Measurements from ENCODE around the gene ATM.
"Not testable (repeated sequence)": the region's sequence is repeated elsewhere in the genome, so short reads cannot be mapped to it uniquely, and the experiment has no call there.

Gene ATM

DNA sequence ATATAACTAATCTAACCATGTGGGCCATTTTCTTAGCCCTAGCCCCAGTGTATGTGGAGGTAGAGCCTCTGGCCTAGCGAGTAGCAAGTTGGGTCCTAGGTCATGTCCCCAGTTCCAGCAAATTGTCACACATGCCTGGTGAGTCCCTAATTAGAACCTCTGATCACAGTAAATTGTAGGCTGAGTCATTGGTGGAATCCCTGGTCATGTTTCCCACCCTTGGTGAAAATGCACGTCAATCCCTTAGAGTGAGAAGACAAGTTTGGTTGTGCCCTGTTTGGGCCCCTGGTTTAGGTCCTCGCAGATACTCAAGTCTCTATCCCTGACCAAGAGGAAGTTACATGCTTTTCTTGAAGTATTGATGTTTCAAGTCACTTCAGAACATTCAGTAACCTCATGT lies 46.7 kb downstream of the ATM start:
- DNase-seq (ENCODE audit: low read depth), result no peak
- no peak overlapping the region for H3K4me3 ChIP-seq (ENCODE audit: low read depth, low read length)
- TF ChIP-seq, protein P1, sequence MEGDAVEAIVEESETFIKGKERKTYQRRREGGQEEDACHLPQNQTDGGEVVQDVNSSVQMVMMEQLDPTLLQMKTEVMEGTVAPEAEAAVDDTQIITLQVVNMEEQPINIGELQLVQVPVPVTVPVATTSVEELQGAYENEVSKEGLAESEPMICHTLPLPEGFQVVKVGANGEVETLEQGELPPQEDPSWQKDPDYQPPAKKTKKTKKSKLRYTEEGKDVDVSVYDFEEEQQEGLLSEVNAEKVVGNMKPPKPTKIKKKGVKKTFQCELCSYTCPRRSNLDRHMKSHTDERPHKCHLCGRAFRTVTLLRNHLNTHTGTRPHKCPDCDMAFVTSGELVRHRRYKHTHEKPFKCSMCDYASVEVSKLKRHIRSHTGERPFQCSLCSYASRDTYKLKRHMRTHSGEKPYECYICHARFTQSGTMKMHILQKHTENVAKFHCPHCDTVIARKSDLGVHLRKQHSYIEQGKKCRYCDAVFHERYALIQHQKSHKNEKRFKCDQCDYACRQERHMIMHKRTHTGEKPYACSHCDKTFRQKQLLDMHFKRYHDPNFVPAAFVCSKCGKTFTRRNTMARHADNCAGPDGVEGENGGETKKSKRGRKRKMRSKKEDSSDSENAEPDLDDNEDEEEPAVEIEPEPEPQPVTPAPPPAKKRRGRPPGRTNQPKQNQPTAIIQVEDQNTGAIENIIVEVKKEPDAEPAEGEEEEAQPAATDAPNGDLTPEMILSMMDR (IDR thresholded peaks at IDR 0.05; ENCODE audit: control insufficient read depth, extremely low read depth, insufficient read depth), result no peak

DNA sequence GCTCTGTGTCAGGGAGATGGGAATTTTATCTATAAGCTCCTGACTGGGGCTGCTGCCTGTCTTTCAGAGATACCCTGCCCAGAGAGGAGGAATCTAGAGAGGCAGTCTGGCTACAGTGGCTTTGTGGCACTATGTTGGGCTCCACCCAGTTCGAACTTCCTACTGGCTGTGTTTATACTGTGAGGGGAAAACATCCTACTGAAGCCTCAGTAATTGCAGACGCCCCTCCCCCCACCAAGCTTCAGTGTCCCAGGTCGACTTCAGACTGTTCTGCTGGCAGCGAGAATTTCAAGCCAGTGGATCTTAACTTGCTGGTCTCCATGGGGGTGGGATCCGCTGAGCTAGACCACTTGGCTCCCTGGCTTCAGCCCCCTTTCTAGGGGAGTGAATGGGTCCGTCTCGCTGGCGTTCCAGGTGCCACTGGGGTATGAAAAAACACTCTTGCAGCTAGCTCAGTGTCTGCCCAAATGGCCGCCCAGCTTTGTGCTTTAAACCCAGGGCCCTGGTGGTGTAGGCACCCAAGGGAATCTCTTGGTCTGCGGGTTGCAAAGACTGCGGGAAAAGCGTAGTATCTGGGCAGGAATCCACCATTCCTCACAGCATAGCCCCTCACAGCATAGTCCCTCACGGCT lies 54.2 kb downstream of the ATM start:
- H3K4me3 ChIP-seq (ENCODE audit: low read depth, low read length); DNase-seq (ENCODE audit: low read depth): not testable (repeated sequence)

DNA sequence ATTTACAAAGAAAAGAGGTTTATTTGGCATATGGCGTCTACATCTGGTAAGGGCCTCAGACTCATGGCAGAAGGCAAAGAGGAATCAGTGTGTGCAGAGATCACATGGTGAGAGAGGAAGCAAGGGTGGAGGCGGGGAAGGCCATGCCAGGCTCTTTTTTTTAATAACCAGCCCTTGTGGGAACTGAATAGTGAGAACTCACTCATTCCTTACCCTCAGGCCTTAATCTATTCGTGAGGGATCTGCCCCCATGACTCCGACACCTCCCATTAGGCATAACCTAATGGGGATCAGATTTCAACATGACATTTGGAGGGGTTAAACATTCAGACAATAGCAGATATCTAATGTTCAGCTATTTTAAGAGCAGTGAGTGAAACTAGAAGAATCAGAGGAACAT lies 55.7 kb downstream of the ATM start:
- H3K4me3 ChIP-seq (ENCODE audit: low read depth, low read length), result no peak overlapping the region
- TF ChIP-seq, protein P1 (IDR thresholded peaks at IDR 0.05; ENCODE audit: control insufficient read depth, extremely low read depth, insufficient read depth), result no peak
- no peak for DNase-seq (ENCODE audit: low read depth)

DNA sequence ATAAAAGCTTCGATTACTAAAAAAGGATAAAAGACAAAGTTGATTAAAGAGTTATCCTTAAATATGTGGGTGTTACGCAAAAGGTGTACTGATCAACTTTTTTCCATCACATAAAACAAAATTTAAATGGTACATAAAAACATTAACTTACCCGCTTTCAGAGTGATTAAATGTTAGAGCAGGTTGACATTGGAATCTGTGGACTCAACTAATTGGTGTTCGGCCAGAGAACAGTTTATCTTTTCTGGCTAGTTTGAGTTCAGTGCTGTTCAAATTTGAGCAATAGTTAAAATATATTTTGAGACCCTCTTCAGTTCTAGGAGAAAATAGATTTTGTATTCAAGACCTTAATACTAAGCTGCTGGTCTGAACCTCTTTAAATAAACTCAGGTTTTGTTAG lies 56.1 kb downstream of the ATM start:
- no peak for DNase-seq (ENCODE audit: low read depth)
- TF ChIP-seq, protein P1 (IDR thresholded peaks at IDR 0.05; ENCODE audit: control insufficient read depth, extremely low read depth, insufficient read depth), result no peak
- H3K4me3 ChIP-seq (ENCODE audit: low read depth, low read length), result no peak overlapping the region

DNA sequence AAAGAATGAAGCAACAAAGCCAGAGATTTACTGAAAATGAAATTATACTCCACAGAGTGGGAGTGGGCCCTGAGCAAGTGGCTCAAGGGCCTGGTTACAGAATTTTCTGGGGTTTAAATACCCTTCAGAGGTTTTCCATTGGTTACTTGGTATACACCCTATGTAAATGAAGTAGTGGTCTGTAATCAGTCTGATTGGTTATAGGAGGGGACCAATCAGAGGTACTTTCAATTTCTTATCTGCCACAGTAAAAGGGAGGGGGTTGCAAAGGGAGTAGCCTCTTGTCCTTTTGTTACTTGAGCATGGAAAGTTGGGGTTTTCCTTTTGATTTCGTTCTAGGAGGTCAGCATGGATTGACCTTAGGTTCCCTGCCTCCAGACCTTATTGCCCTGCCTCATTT lies 63.5 kb downstream of the ATM start:
- no peak overlapping the region for H3K4me3 ChIP-seq (ENCODE audit: low read depth, low read length)
- DNase-seq (ENCODE audit: low read depth), result no peak
- TF ChIP-seq, protein P1 (IDR thresholded peaks at IDR 0.05; ENCODE audit: control insufficient read depth, extremely low read depth, insufficient read depth), result no peak

DNA sequence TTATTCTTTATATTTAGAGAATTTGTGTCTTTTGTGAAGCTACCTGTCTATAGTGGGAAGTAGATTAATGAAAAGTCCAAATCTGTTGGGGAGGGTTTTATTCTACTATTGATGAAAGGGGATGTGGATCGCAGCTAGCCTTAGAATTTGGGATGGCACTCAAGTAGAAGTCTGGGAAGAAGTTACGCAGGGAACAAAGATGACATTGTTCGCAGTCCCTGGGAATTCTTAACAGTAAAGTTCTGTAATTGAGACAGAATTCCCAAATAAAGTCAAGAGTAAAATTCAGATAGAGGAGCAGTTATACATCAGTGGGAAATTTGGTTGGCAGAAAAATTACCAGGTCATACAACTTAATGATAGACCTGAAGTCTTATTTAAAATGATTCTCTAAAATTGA lies 64.1 kb downstream of the ATM start:
- no peak for DNase-seq (ENCODE audit: low read depth)
- no peak overlapping the region for H3K4me3 ChIP-seq (ENCODE audit: low read depth, low read length)
- TF ChIP-seq, protein P1 (IDR thresholded peaks at IDR 0.05; ENCODE audit: control insufficient read depth, extremely low read depth, insufficient read depth), result no peak

DNA sequence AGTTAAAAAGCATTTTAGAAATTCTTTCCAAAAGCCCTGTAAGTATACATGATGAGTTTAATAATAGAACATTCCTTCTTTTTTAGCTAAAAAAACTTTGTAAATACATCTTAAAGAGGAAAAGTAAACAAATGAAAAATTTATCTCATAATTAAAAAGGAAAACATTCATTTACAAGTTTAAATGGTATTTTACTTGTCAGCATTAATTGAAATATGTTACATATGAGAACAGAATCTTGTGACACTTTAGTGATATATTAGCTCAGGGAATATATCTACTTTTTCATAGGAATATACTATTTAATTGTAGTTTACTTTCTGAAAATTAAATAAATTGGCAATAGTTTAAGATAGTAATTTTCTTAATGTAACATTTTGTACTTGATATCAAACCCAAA lies 66.2 kb downstream of the ATM start:
- not testable (repeated sequence) for DNase-seq (ENCODE audit: low read depth); H3K4me3 ChIP-seq (ENCODE audit: low read depth, low read length)

DNA sequence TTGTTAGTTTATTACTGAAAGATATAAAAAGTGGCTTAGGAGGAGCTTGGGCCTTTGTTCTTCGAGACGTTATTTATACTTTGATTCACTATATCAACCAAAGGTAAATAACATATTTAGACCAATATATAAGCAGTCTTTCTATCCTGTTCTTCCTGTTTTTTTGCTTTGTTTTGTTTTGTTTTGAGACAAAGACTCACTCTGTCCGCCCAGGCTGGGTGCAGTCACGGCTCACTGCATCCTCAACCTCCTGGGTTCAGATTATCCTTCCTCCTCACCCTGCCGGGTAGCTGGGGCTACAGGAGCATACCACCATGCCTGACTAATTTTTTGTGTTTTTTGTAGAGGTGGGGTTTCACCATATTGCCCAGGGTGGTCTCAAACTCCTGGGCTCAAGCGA lies 66.8 kb downstream of the ATM start:
- TF ChIP-seq, protein P1 (IDR thresholded peaks at IDR 0.05; ENCODE audit: control insufficient read depth, extremely low read depth, insufficient read depth), result no peak
- H3K4me3 ChIP-seq (ENCODE audit: low read depth, low read length), result no peak overlapping the region
- no peak for DNase-seq (ENCODE audit: low read depth)

Data from LNCaP clone FGC (cell line).